GM18873 (cell line): ENCODE measurements around the gene RAB41.
"Not testable (repeated sequence)": the region's sequence is repeated elsewhere in the genome, so short reads cannot be mapped to it uniquely, and the experiment has no call there.

ENCODE experiments used
- ATAC-seq: cut with Tn5 transposase; IDR thresholded peaks from one replicate; pipeline ENCODE4 v1.9.1; 2021; ENCODE audit warnings: mild to moderate bottlenecking, moderate library complexity, moderate number of reproducible peaks; ENCODE audit not compliant: unreplicated experiment, low FRiP score

Gene RAB41

DNA sequence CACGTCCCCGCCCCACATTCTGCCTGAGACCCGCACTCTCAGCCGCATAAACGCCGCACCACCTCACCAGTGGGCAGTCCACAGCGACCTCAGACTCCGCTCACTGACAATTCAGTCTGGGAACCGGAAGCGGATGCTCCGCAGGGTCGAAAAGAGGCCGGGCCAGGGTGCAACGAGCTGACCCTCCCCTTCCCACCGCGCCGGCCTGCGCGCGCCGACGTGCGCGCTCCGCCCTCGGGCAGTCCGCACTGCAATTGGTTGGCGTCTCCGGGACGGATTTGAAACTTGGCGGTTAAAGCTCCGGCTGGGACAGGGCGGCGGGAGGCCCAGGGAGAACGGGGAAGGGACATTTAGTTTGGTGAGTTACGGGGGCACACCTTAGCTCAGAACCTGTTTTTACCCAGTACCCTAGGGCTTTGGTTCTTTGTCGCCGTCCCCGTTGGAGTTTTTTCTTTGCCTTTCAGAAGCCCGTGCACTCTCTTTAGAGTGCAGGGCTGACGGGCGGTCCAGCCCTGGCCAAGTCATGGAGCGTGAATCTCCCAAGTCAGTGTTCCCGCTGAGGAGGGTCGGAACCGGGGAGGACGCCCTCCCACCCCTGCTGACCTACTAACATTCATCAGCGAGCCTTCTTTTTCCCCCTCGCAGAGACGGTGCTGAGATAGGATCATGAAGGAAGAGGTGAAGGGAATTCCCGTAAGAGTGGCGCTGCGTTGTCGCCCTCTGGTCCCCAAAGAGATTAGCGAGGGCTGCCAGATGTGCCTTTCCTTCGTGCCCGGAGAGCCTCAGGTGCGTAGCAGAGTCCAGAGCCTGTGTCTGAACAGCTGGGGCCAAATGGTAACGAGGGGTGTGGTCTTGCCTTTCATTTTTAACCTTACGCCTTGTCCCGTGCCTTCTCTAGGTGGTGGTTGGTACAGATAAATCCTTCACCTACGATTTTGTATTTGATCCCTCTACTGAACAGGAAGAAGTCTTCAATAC lies 8.1 kb downstream of the RAB41 start, which contains the start of the genes KIF4A and PDZD11:
Gene KIF4A (plus strand): TSS at position 312 of the 978 bp plus-strand sequence. CDS start 355 bp downstream, at position 667.
Gene PDZD11 (minus strand): TSS at position 135 of the 978 bp plus-strand sequence. CDS start 586 bp downstream, outside the sequence.
- peak; percentile 90 for ATAC-seq

DNA sequence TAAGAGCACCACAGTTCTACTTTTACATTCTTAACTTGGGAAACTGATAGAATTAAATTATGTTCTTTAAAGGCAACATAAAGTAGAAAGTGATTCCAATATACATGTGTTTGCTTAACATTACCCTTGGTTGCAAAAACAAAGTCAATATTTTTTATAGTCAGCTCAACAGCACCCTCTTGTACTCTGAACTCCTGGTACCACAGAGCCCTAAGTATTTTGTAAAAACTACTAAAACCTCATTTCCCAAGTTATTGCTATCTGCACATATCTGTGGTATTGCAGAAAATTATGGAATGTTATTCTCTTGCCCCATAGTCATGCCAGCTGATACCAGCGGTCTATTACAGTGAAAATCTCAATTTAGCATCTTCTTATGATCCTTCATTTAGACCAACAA lies 10.8 kb downstream of the RAB41 start:
- ATAC-seq, result no peak

DNA sequence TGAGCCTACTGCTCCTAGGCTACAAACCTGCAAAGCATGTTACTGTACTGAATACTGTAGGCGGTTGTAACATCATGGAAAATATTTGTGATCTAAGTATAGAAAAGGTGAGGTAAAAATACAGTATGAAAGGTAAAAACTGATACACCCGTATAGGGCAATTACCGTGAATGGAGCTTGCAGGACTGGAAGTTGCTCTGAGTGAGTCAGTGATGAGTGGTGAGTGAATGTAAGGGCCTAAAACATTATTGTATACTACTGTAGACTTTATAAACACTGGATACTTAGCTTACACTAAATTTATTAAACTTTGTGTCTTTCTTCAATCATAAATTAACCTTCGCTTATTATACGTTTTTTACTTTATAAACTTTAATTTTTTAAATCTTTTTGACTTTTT lies 11.6 kb downstream of the RAB41 start:
- ATAC-seq, result no peak

DNA sequence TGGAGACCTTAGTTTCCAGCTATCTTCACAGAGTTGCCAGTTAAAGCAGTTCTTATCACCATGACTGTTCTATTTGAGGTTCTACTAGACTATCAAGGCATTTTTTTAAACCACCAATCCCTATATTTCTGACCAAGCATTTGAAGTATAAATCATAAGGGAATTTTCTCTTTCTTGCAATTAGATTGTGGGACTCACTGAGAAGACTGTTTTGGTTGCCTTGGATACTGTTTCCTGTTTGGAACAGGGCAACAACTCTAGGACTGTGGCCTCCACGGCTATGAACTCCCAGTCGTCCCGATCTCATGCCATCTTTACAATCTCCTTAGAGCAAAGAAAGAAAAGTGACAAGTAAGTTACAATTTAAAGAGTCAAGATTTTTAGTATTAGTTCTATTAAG lies 19.7 kb downstream of the RAB41 start:
- no peak for ATAC-seq

DNA sequence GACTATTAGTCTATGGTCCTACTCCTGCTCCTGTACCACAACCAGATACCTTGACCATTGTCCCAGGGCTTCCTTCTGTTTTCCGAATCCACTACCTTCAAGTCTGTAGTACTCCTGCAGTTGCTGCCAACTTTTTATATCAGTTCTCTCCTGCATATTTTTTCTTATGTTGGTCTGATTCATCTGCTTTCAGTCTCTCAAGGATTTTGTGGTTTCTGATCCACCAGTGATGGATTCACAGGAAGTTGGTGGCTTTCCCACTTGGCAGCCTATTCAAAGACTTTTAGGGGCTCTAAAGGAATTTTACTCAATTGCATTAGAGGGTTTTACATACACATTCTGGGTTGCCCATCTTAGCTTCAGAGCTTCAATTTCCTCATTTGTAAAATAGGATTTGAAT lies 31.5 kb downstream of the RAB41 start:
- ATAC-seq, result no peak

DNA sequence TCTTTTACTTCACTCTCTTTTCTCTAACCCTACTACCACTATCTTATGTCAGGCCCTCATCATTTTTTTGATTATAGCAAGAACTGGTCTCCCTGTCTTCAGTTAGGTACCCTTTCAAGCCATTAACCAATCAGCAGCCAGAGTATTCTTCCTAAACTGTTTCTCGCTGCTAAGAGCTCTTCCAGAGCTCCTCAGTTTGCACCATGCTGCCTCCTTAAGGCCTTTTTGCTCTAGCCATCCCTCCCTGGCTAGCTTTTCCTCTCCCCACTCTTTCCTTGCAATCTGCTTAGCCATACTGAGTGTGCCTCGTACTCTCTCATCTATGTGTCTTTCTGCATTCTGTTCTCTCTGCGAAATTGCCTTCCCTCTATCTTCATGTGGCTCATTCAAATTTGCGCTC lies 40.8 kb downstream of the RAB41 start:
- no peak for ATAC-seq

DNA sequence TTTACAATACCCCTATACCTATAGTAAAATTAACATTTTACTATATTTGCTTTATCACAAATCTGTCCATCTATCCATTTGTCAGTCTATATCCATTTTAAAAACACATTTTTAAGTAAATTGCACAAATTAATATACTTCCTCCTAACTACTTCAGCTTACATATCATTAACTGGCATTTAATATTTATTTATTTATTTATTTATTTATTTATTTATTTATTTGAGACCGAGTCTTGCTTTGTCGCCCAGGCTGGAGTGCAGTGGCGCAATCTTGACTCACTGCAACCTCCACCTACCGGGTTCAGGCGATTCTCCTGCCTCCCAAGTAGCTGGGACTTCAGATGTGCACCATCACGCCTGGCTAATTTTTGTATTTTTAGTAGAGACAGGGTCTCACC lies 41.7 kb downstream of the RAB41 start:
- not testable (repeated sequence) for ATAC-seq

DNA sequence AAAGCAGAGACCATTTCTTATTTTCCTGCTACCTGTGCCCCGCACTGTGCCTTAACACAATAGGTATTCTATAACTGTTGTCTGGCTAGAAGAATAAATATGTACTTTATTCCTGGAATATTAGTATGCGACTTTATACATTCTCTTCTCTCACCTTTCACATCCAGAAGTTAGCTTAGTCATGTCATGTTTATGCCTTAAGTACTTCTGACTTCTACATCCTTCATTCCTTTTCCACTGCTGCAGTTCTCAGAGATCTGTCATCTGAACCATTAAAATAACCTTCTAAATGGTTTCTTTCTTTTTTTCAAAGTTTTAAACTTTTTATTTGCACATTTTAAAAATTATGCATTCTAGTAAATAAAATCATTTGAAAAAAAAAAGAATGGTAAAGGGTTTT lies 42.4 kb downstream of the RAB41 start:
- no peak for ATAC-seq

DNA sequence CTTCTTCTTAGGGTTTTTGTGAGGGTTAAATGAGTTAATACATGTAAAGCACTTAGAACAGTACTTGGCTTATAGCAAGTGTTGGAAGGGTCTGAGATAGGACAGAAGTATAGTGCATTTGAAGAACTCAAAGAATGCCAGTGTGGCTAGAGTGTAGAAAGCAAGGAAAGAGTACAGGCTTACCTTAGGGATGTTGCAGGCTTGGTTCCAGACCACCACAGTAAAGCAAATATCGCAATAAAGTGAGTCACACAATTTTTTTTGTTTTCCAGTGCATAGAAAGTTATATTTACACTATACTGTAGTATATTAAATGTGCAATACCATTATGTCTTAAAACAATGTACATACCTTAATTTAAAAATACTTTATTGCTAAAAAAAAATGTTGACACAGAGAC lies 49.2 kb downstream of the RAB41 start:
- ATAC-seq, result no peak

DNA sequence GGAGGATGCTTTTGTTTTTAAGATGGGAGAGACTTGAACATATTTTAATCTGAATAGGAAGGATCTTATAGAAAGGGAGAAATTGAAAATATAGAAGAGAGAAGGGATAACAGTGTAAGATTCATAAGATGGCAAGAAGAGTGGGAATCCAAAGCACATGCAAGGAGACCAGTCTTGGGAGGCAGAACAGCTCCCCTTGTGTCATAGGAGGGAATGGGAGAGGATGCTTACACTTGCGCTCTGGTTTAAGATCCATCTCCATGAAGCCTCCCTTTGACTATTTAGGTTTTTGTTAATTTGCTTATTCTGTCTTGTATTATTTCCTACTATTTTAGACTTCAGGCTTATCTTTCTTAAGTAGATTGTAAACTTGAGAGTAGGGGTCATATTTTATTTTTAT lies 50.6 kb downstream of the RAB41 start:
- no peak for ATAC-seq
